OCI-LY3 (cell line): ENCODE data around the gene CDHR2.

Experiments
- H2AFZ ChIP-seq: fragments of 200-600, 300-600 bp; shearing (Covaris generic); 2 replicates; pipeline ENCODE4 v1.6.0; 2014; ENCODE audit warnings: antibody characterized with exemption, low read depth, low read length
- H3K27ac ChIP-seq: fragments of 200-600, 300-600 bp; sonication (generic); 2 replicates; pipeline ENCODE4 v1.5.1; 2014; ENCODE audit warnings: mild to moderate bottlenecking, low read length, moderate library complexity, mixed read lengths
- H3K27me3 ChIP-seq: fragments of 200-600, 300-600 bp; sonication (generic); 2 replicates; pipeline ENCODE4 v1.6.1; 2014; ENCODE audit warnings: low read depth, low read length, mixed read lengths
- H3K36me3 ChIP-seq: fragments of 200-600, 300-600 bp; sonication (generic); replicated peaks from 2 replicates; pipeline ENCODE3; 2014; ENCODE audit warnings: low read depth, low read length, mixed read lengths
- H3K4me1 ChIP-seq: fragments of 300-600, 200-600 bp; sonication (generic); 2 replicates; pipeline ENCODE4 v1.6.1; 2014; ENCODE audit warnings: low read length, mixed read lengths
- H3K4me2 ChIP-seq: fragments of 200-600, 300-600 bp; sonication (generic); 2 replicates; pipeline ENCODE4 v1.6.1; 2014; ENCODE audit warnings: low read length, mixed read lengths
- H3K4me3 ChIP-seq: fragments of 300-600, 200-600 bp; sonication (generic); 2 replicates; pipeline ENCODE4 v1.5.1; 2014; ENCODE audit warnings: antibody characterized with exemption, mild to moderate bottlenecking, low read length, moderate library complexity
- H3K79me2 ChIP-seq: fragments of 300-600, 200-600 bp; shearing (Covaris generic); 2 replicates; pipeline ENCODE4 v1.6.1; 2014; ENCODE audit warnings: mild to moderate bottlenecking, low read length, mixed read lengths
- H3K9ac ChIP-seq: fragments of 300-600, 200-600 bp; shearing (Covaris generic); 2 replicates; pipeline ENCODE4 v1.6.0; 2014; ENCODE audit warnings: mild to moderate bottlenecking, low read length, moderate library complexity
- H3K9me3 ChIP-seq: fragments of 200-600, 300-600 bp; shearing (Covaris generic); 2 replicates; pipeline ENCODE4 v1.6.1; 2014; ENCODE audit warnings: low read length, mixed read lengths; ENCODE audit not compliant: insufficient read depth
- H4K20me1 ChIP-seq: fragments of 200-600, 300-600 bp; sonication (generic); 2 replicates; pipeline ENCODE4 v1.6.1; 2016; ENCODE audit warnings: low read length, mixed read lengths; ENCODE audit not compliant: insufficient read depth
- CTCF ChIP-seq: fragments of 200-600, 300-600 bp; sonication (generic); IDR thresholded peaks from 2 replicates; pipeline ENCODE4 v1.5.1; 2014; ENCODE audit warnings: antibody characterized with exemption, low read length, low read depth
- EZH2phosphoT487 ChIP-seq: fragments of 200-600 bp; shearing (Covaris generic); IDR thresholded peaks from 2 replicates; pipeline ENCODE4 v1.6.1; 2018; ENCODE audit warnings: antibody characterized with exemption, mixed run types, low read depth

The CDHR2 gene

GRCh38 chr5:176526462-176526861 lies 22.7 kb upstream of the CDHR2 start:
- Histone ChIP-seq H3K9ac (no peak overlapping the region), H3K4me1 (no peaks in the 10 kb centered on the region), H3K79me2 (no peaks in the 10 kb centered on the region; the same call in 1 of the 2 replicates), H4K20me1 (0 out of 2 replicates have a peak, but pooled peaks cover 3% of the 10 kb centered on the region), H3K9me3 (no peaks in the 10 kb centered on the region), H3K27me3 (no peaks in the 10 kb centered on the region), H3K4me2 (no peak overlapping the region), H3K36me3 (peaks cover 22% of the 10 kb centered on the region), H2AFZ (no peak overlapping the region), H3K4me3 (no peak overlapping the region), H3K27ac (no peak overlapping the region)
- no peak for TF ChIP-seq CTCF
- TF ChIP-seq EZH2phosphoT487, result no peak

DNA sequence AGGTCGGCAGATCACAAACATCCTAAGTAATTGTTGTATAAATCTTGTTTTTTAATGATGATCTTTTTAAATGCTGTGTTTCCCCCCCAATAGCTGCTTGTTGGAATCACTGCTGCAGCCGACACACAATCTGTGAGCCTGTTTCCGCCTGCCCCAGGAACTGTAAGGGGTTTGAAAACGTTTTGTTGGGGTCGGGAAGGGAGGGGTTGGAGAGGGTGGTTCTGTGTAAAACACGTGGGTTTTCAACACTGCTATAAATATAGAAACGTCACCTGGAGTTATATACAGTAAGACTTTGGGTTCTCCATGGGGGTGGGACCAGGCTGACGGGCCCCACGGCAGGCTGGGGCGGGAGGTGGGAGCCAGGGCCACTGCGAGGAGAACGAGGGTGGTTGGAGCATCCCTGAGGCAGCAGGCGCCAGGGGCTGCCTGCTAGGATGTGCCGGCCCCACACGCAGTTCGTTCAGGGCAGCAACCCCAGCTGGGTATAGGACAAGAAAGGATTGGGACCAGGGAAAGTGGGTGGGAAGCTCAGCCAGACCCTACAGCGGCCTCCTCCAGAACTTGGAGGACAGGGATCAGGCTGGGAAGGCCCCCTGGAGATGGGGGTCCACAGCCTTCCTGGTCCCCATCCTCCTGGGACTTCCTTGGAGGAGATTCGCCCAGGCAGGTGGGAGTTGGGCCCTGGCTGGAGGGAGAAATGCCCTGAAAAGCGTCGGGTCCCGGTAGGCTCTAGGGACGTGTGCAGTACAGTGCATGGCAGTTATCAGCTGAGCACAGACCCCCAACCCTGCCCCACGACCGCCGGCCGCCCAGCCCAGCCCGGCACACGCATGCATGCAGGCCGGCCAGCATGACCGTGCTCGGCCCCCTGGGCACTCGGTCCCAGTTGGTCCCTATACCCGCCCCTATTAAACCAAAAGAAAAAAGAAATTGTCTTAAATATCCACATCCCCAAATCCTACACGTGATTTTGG lies 21.6 kb upstream of the CDHR2 start:
- no peak overlapping the region for H2AFZ ChIP-seq
- no peak for TF ChIP-seq EZH2phosphoT487
- TF ChIP-seq CTCF, result no peak
- H3K36me3 ChIP-seq, result peaks cover 27% of the 10 kb centered on the region
- H3K9me3 ChIP-seq, result no peaks in the 10 kb centered on the region
- peaks cover 10% of the 10 kb centered on the region for H3K79me2 ChIP-seq
- H3K9ac ChIP-seq, result no peak overlapping the region
- H3K4me1 ChIP-seq, result no peaks in the 10 kb centered on the region
- no peak overlapping the region for H3K27ac ChIP-seq
- peaks cover 10% of the 10 kb centered on the region; the same call in 1 of the 2 replicates for H4K20me1 ChIP-seq
- H3K4me3 ChIP-seq, result no peak overlapping the region
- H3K4me2 ChIP-seq, result no peak overlapping the region
- no peaks in the 10 kb centered on the region for H3K27me3 ChIP-seq

- Histone ChIP-seq H3K27me3 (no peaks in the 10 kb centered on the region), H3K79me2 (peaks cover 18% of the 10 kb centered on the region), H3K4me3 (no peak overlapping the region), H3K27ac (no peak overlapping the region), H3K4me1 (peaks cover under 1% of the 10 kb centered on the region; the same call in 1 of the 2 replicates), H3K9me3 (no peaks in the 10 kb centered on the region), H3K4me2 (no peak overlapping the region), H2AFZ (no peak overlapping the region), H3K9ac (no peak overlapping the region), H3K36me3 (peaks cover 34% of the 10 kb centered on the region), H4K20me1 (peaks cover 17% of the 10 kb centered on the region)
- TF ChIP-seq EZH2phosphoT487 (no peak), CTCF (no peak)
Observed at GRCh38 chr5:176528301-176528700, 20.8 kb upstream of the CDHR2 start.

DNA sequence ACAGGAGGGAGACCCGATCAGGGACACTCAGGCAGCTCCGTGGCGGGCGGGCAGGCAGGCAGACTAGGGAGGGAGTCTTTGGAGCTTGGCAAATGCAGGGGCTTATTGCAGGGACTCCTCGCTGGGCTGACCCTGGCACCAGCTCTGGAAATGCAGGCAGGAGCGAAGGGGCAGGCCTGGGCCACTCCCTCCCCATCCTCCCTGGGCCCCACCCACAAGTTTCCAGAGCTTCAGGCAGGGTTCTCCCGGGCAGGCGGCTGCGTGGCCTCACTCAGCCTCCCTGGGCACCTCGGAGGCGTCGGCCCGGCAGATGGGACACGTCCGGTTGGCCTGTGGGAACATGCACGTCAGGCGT lies 20.4 kb upstream of the CDHR2 start:
- no peaks in the 10 kb centered on the region for H3K27me3 ChIP-seq
- TF ChIP-seq CTCF, result no peak
- TF ChIP-seq EZH2phosphoT487, result no peak
- no peak overlapping the region for H3K4me3 ChIP-seq
- H3K79me2 ChIP-seq, result peaks cover 22% of the 10 kb centered on the region
- H3K9ac ChIP-seq, result no peak overlapping the region
- H3K4me1 ChIP-seq, result peaks cover 4% of the 10 kb centered on the region; the same call in 1 of the 2 replicates
- peaks cover 21% of the 10 kb centered on the region for H4K20me1 ChIP-seq
- no peak overlapping the region for H3K27ac ChIP-seq
- H3K36me3 ChIP-seq, result peaks cover 35% of the 10 kb centered on the region
- H3K9me3 ChIP-seq, result no peaks in the 10 kb centered on the region
- H3K4me2 ChIP-seq, result no peak overlapping the region
- H2AFZ ChIP-seq, result no peak overlapping the region
